HCT116 (cell line): Measurements from ENCODE around the gene PHLPP2. TPM values are rescaled to one million over a fixed set of nuclear protein-coding genes. Genes with fewer than 3 reads are reported as not detected.

Experiments used
- ATAC-seq: fragments of 200-7000 bp; cut with Tn5 transposase; 2 replicates; pipeline ENCODE4 v1.9.1; 2020; ENCODE audit warnings: mild to moderate bottlenecking, moderate library complexity
- BruUV-seq: library from RNA; stranded (reverse); fragments of 400-500 nt; replicated peaks from 2 replicates; lab custom pipeline; 2021; lab: Mats Ljungman, UMichigan
- CTCF ChIA-PET: fragments of 300-600 bp; sonication (Branson Sonifier 250); formaldehyde crosslinking; loops from one replicate; lab custom pipeline; 2021; ENCODE audit warnings: antibody characterized with exemption; lab: Charles Lee
- POLR2A ChIA-PET: fragments of 300-600, 350-600 bp; sonication (Branson Sonifier 250); formaldehyde crosslinking; loops from one replicate; lab custom pipeline; 2021; ENCODE audit warnings: antibody characterized with exemption; lab: Charles Lee
- RAD21 ChIA-PET, 2 experiments: fragments of 300-600 bp; sonication (Branson Sonifier 250); formaldehyde crosslinking; loops; one replicate each; lab custom pipeline; 2023; ENCODE audit warnings: low total read pairs in 2 of 2; ENCODE audit not compliant: uncharacterized antibody in 2 of 2, unreplicated experiment in 2 of 2, low non-redundant PET in 1 of 2; lab: Charles Lee
- DNase-seq: peaks from one replicate; pipeline ENCODE4 v3.0.0-alpha.2; 2010; ENCODE audit warnings: low read depth, low spot score
- H2AFZ ChIP-seq: fragments of 200-600 bp; shearing (Covaris generic), sonication (generic); 2 replicates; pipeline ENCODE4 v1.6.1; 2017; ENCODE audit warnings: low read depth, mixed run types, mixed read lengths, antibody characterized with exemption, low read length; ENCODE audit not compliant: poor library complexity, severe bottlenecking
- H3K27ac ChIP-seq: 2 replicates; pipeline ENCODE4 v1.5.1; 2012; ENCODE audit warnings: low read depth, low read length
- H3K27me3 ChIP-seq: fragments of 200-600 bp; sonication (generic); 2 replicates; pipeline ENCODE4 v1.6.1; 2016; ENCODE audit warnings: mixed run types, low read length, mixed read lengths; ENCODE audit not compliant: insufficient read depth
- H3K36me3 ChIP-seq, 2 experiments: fragments of 200-500 bp in 1 of 2; fragments of 200-600 bp in 1 of 2; sonication (Bioruptor generic) in 1 of 2; sonication (generic) in 1 of 2; 2 replicates each; pipeline versions ENCODE4 v1.5.1 to v1.6.1; 2014 to 2016; ENCODE audit warnings: low read length in 2 of 2, inconsistent platforms in 1 of 2, mixed read lengths in 1 of 2, mixed run types in 1 of 2; ENCODE audit not compliant: insufficient read depth in 2 of 2, control insufficient read depth in 1 of 2
- H3K4me1 ChIP-seq, 2 experiments: fragments of 200-600 bp in 1 of 2; sonication (generic) in 1 of 2; 2 replicates each; pipeline versions ENCODE4 v1.5.1 to v1.6.1; 2012 to 2017; ENCODE audit warnings: low read length in 2 of 2, inconsistent platforms in 1 of 2, mild to moderate bottlenecking in 1 of 2, mixed read lengths in 1 of 2, mixed run types in 1 of 2, moderate library complexity in 1 of 2; ENCODE audit not compliant: insufficient read depth in 2 of 2, control insufficient read depth in 1 of 2
- H3K4me2 ChIP-seq: fragments of 200-600 bp; sonication (generic); 2 replicates; pipeline ENCODE4 v1.6.1; 2017; ENCODE audit warnings: mixed run types, low read length, mixed read lengths
- H3K4me3 ChIP-seq, 2 experiments: fragments of 200-600 bp in 1 of 2; sonication (generic) in 1 of 2; replicated peaks in 1 of 2; 2 replicates each; pipeline ENCODE4 v1.5.1; 2011 to 2016; ENCODE audit warnings: low read length in 2 of 2, control low read depth in 1 of 2, low read depth in 1 of 2, mild to moderate bottlenecking in 1 of 2, mixed read lengths in 1 of 2, mixed run types in 1 of 2
- H3K79me2 ChIP-seq: fragments of 200-600 bp; sonication (generic); 2 replicates; pipeline ENCODE4 v1.6.1; 2017; ENCODE audit warnings: mild to moderate bottlenecking, mixed run types, low read length, moderate library complexity, mixed read lengths; ENCODE audit not compliant: insufficient read depth
- H3K9ac ChIP-seq: fragments of 200-600 bp; sonication (generic); 2 replicates; pipeline ENCODE4 v1.6.1; 2016; ENCODE audit warnings: low read length, mixed read lengths
- H3K9me2 ChIP-seq: fragments of 200-600 bp; sonication (generic), shearing (Covaris generic); 2 replicates; pipeline ENCODE4 v1.6.1; 2017; ENCODE audit warnings: mixed run types, mild to moderate bottlenecking, moderate library complexity; ENCODE audit not compliant: insufficient read depth
- H3K9me3 ChIP-seq, 2 experiments: fragments of 200-500 bp in 1 of 2; fragments of 200-600 bp in 1 of 2; sonication (Bioruptor generic) in 1 of 2; sonication (generic) in 1 of 2; 2 replicates each; pipeline ENCODE4 v1.6.1; 2014 to 2017; ENCODE audit warnings: low read length in 2 of 2, mixed read lengths in 2 of 2, inconsistent platforms in 1 of 2, low read depth in 1 of 2, mild to moderate bottlenecking in 1 of 2, mixed run types in 1 of 2, moderate library complexity in 1 of 2; ENCODE audit not compliant: control insufficient read depth in 1 of 2, insufficient read depth in 1 of 2
- H4K20me1 ChIP-seq: fragments of 200-600 bp; sonication (generic), shearing (Covaris generic); 2 replicates; pipeline ENCODE4 v1.6.1; 2017; ENCODE audit warnings: mixed run types, mild to moderate bottlenecking, moderate library complexity; ENCODE audit not compliant: insufficient read depth
- ELF1 ChIP-seq: IDR thresholded peaks from 2 replicates; pipeline ENCODE4 v1.6.1; 2012; ENCODE audit warnings: low read depth, borderline replicate concordance
- EZH2 ChIP-seq: fragments of 200-600 bp; sonication (generic); IDR thresholded peaks from 2 replicates; pipeline ENCODE4 v1.6.1; 2017; ENCODE audit warnings: antibody characterized with exemption, mixed run types
- FOSL1 ChIP-seq: IDR thresholded peaks from 2 replicates; pipeline ENCODE4 v1.6.1; 2012; ENCODE audit warnings: low read depth
- JUND ChIP-seq: IDR thresholded peaks from 2 replicates; pipeline ENCODE4 v1.6.1; 2012
- SP1 ChIP-seq: IDR thresholded peaks from 2 replicates; pipeline ENCODE4 v1.6.1; 2012; ENCODE audit warnings: low read depth
- TCF7L2 ChIP-seq: IDR thresholded peaks from 2 replicates; pipeline ENCODE4 v1.7.0; 2011; ENCODE audit warnings: borderline replicate concordance, inconsistent platforms; ENCODE audit not compliant: insufficient read depth, insufficient read length; ENCODE audit errors: extremely low read depth
- intact Hi-C: fragments of 100-400 bp; cut with micrococcal nuclease; formaldehyde crosslinking; loops from 2 replicates; pipeline ENCODE4 v1.10.0; 2022
- total RNA-seq: library from RNA; stranded (reverse); gene quantifications from one replicate; pipeline ENCODE4 v1.2.1, GENCODE V29; 2021; ENCODE audit not compliant: unreplicated experiment
- TF ChIP-seq, protein P1 (sequence below), 3 experiments: fragments of 200-600 bp in 1 of 3; sonication (generic) in 1 of 3; IDR thresholded peaks in 2 of 3; conservative IDR thresholded peaks in 1 of 3; 2 replicates each; pipeline ENCODE4 v1.5.1; 2012 to 2017; ENCODE audit warnings: low read depth in 2 of 3, low read length in 2 of 3, antibody characterized with exemption in 1 of 3, borderline replicate concordance in 1 of 3, control low read depth in 1 of 3, mild to moderate bottlenecking in 1 of 3, mixed read lengths in 1 of 3, mixed run types in 1 of 3, moderate library complexity in 1 of 3; ENCODE audit not compliant: insufficient read depth in 1 of 3
- TF ChIP-seq, protein P2 (sequence below): IDR thresholded peaks from 2 replicates; pipeline ENCODE4 v1.6.1; 2012
- TF ChIP-seq, protein P3 (sequence below): IDR thresholded peaks from 2 replicates; pipeline ENCODE4 v1.6.1; 2011; ENCODE audit warnings: mild to moderate bottlenecking, low read length, moderate library complexity; ENCODE audit not compliant: insufficient replicate concordance; ENCODE audit errors: extremely low read depth

The PHLPP2 gene
- total RNA-seq, 1 experiment from 2014 or later = 9.0 TPM

DNA sequence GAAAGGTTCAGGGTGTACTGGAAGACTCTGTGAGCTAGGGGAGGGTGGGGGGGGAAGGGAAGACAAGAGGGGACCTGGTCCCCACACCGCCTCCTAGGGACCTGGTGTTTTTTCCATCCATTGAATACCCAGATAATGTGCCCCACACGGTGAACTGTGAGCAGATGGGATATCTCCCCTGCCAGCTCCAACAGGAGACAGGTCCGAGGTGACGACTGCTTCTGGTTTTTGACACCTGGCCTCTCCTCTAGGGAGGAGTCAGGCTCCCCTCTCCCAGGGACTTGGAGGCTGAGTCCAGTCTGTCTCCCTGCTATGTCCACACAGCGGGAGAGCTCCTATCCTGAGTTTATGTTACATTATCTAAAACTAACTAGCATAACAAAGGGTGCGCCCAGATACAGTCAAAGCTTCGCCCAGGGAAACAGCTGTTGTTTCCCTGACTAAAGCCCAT lies 96.7 kb downstream of the PHLPP2 start:
- Histone ChIP-seq H3K79me2 (peaks cover 30% of the 10 kb centered on the region), H3K9me3 (no peaks in the 10 kb centered on the region), H3K27ac (no peak overlapping the region), H2AFZ (no peak overlapping the region), H4K20me1 (no peaks in the 10 kb centered on the region), H3K9me2 (no peaks in the 10 kb centered on the region), H3K4me2 (peak overlapping the region; percentile 89), H3K27me3 (no peaks in the 10 kb centered on the region), H3K36me3 (peaks cover 13 to 24% of the 10 kb centered on the region in 2 experiments; a peak in 3 of 4 replicates), H3K4me3 (peak overlapping the region; percentile 84 to 95), H3K4me1 (peaks cover 7 to 12% of the 10 kb centered on the region in 2 experiments; a peak in 3 of 4 replicates), H3K9ac (peak overlapping the region; percentile 97; the same call in 1 of the 2 replicates)
- no TSS peak for BruUV-seq
- CTCF ChIA-PET = interaction anchor here (0.9 to 3.5 kb wide), 3 partner anchors 11 to 17 kb away, joined by 3 to 17 read pairs (median 3); no protein-coding TSS in a partner anchor
- POLR2A ChIA-PET = no interaction called here
- TF ChIP-seq EZH2 = no peak
- TF ChIP-seq, protein P1, sequence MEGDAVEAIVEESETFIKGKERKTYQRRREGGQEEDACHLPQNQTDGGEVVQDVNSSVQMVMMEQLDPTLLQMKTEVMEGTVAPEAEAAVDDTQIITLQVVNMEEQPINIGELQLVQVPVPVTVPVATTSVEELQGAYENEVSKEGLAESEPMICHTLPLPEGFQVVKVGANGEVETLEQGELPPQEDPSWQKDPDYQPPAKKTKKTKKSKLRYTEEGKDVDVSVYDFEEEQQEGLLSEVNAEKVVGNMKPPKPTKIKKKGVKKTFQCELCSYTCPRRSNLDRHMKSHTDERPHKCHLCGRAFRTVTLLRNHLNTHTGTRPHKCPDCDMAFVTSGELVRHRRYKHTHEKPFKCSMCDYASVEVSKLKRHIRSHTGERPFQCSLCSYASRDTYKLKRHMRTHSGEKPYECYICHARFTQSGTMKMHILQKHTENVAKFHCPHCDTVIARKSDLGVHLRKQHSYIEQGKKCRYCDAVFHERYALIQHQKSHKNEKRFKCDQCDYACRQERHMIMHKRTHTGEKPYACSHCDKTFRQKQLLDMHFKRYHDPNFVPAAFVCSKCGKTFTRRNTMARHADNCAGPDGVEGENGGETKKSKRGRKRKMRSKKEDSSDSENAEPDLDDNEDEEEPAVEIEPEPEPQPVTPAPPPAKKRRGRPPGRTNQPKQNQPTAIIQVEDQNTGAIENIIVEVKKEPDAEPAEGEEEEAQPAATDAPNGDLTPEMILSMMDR (IDR thresholded peaks at IDR 0.05 in 2 of 3, conservative IDR thresholded peaks at IDR 0.05 in 1 of 3; ENCODE audit: borderline replicate concordance in 1 of 3, insufficient read depth in 1 of 3, low read depth in 2 of 3, low read length in 2 of 3) = peak in 1 of 3 experiments; percentile 11; a peak in 1 of 6 replicates
- RAD21 ChIA-PET = no interaction called here
- DNase-seq = no peak
- peak; percentile 30; the same call in 1 of the 2 replicates for ATAC-seq
- intact Hi-C loops = no loop called here

DNA sequence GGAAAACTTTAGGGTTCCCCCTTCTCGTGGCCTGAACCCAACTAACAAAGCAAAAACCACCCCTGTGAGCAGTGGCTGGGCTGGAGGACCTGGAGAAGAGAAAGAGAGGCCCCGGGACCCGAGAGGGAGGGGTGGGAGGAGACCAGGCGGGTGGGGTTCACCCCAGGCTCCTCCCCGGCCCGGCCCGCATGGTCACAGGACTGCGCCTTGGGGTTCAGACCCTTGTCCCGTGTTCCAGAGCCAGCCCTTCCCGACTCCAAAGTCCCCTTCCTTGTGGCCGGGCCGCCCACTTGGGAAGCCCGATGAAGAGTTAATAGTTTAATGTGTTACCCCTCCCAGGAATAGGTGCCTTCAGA lies 97.7 kb downstream of the PHLPP2 start:
- CTCF ChIA-PET = interaction anchor here (3.5 kb wide), 1 partner anchor 16 kb away, joined by 17 read pairs; no protein-coding TSS in a partner anchor
- peak; percentile 56 for DNase-seq
- H3K9ac ChIP-seq = peak overlapping the region; percentile 97
- peak overlapping the region; percentile 89 for H3K4me2 ChIP-seq
- peak overlapping the region; percentile 84 to 95 for H3K4me3 ChIP-seq
- H3K9me2 ChIP-seq = no peaks in the 10 kb centered on the region
- H2AFZ ChIP-seq = no peak overlapping the region
- H4K20me1 ChIP-seq = no peaks in the 10 kb centered on the region
- peaks cover 7 to 12% of the 10 kb centered on the region in 2 experiments; a peak in 3 of 4 replicates for H3K4me1 ChIP-seq
- H3K27me3 ChIP-seq = no peaks in the 10 kb centered on the region
- intact Hi-C loops = no loop called here
- BruUV-seq = no TSS peak
- peaks cover 30% of the 10 kb centered on the region for H3K79me2 ChIP-seq
- peak; percentile 86 for ATAC-seq
- H3K27ac ChIP-seq = peak overlapping the region; percentile 80
- H3K36me3 ChIP-seq = peaks cover 13 to 20% of the 10 kb centered on the region in 2 experiments; a peak in 3 of 4 replicates
- no peaks in the 10 kb centered on the region for H3K9me3 ChIP-seq
- POLR2A ChIA-PET = no interaction called here
- RAD21 ChIA-PET = no interaction called here
- TF ChIP-seq SP1 = no peak
- TF ChIP-seq ELF1 = no peak
- TF ChIP-seq, protein P2, sequence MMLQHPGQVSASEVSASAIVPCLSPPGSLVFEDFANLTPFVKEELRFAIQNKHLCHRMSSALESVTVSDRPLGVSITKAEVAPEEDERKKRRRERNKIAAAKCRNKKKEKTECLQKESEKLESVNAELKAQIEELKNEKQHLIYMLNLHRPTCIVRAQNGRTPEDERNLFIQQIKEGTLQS = no peak
- TF ChIP-seq, protein P1 (IDR thresholded peaks at IDR 0.05 in 2 of 3, conservative IDR thresholded peaks at IDR 0.05 in 1 of 3; ENCODE audit: borderline replicate concordance in 1 of 3, insufficient read depth in 1 of 3, low read depth in 2 of 3, low read length in 2 of 3) = no peak
- no peak for TF ChIP-seq FOSL1
- TF ChIP-seq JUND = no peak
- no peak for TF ChIP-seq TCF7L2
- TF ChIP-seq, protein P3, sequence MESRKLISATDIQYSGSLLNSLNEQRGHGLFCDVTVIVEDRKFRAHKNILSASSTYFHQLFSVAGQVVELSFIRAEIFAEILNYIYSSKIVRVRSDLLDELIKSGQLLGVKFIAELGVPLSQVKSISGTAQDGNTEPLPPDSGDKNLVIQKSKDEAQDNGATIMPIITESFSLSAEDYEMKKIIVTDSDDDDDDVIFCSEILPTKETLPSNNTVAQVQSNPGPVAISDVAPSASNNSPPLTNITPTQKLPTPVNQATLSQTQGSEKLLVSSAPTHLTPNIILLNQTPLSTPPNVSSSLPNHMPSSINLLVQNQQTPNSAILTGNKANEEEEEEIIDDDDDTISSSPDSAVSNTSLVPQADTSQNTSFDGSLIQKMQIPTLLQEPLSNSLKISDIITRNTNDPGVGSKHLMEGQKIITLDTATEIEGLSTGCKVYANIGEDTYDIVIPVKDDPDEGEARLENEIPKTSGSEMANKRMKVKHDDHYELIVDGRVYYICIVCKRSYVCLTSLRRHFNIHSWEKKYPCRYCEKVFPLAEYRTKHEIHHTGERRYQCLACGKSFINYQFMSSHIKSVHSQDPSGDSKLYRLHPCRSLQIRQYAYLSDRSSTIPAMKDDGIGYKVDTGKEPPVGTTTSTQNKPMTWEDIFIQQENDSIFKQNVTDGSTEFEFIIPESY = no peak
